ENCODE data around the gene DGKH.
A peak's percentile ranks its signal among the peaks of the same experiment; 100 is the strongest.

The DGKH gene

GRCh38 chr13:42049454-42049813 lies 986 bp downstream of the DGKH start:
- peak overlapping the region; percentile 63 for H3K27ac ChIP-seq

GRCh38 chr13:42054798-42055499 lies 6.5 kb downstream of the DGKH start:
- no peak for DNase-seq
- no peak overlapping the region for H3K4me3 ChIP-seq (ENCODE audit: low read depth, low read length)
- no peaks in the 10 kb centered on the region for H3K27me3 ChIP-seq (ENCODE audit: insufficient read depth, low read depth, severe bottlenecking)
- no peaks in the 10 kb centered on the region for H3K9me3 ChIP-seq (ENCODE audit: severe bottlenecking)
- TF ChIP-seq CTCF (IDR thresholded peaks at IDR 0.05; ENCODE audit: low read depth, low read length), result no peak
- no peaks in the 10 kb centered on the region for H3K36me3 ChIP-seq
- H3K27ac ChIP-seq, result no peak overlapping the region

More at GRCh38 chr13:42049454-42049813, 986 bp downstream of the DGKH start:
- H3K9me3 ChIP-seq (ENCODE audit: severe bottlenecking), result no peaks in the 10 kb centered on the region
- H3K27me3 ChIP-seq (ENCODE audit: insufficient read depth, low read depth, severe bottlenecking), result no peaks in the 10 kb centered on the region
- no peaks in the 10 kb centered on the region for H3K36me3 ChIP-seq
- H3K4me3 ChIP-seq (ENCODE audit: low read depth, low read length), result peak overlapping the region; percentile 49
- no peak for TF ChIP-seq CTCF (IDR thresholded peaks at IDR 0.05; ENCODE audit: low read depth, low read length)
- DNase-seq, result no peak

- Histone ChIP-seq H3K27ac (no peak overlapping the region), H3K36me3 (no peaks in the 10 kb centered on the region)
- DNase-seq, result no peak
Observed at GRCh38 chr13:42055500-42056085, 7.1 kb downstream of the DGKH start.

GRCh38 chr13:42056146-42056545 lies 7.7 kb downstream of the DGKH start:
- Histone ChIP-seq H3K27me3 (ENCODE audit: insufficient read depth, low read depth, severe bottlenecking) (no peaks in the 10 kb centered on the region), H3K9me3 (ENCODE audit: severe bottlenecking) (no peaks in the 10 kb centered on the region), H3K36me3 (no peaks in the 10 kb centered on the region), H3K27ac (no peak overlapping the region), H3K4me3 (ENCODE audit: low read depth, low read length) (no peak overlapping the region)
- no peak for TF ChIP-seq CTCF (IDR thresholded peaks at IDR 0.05; ENCODE audit: low read depth, low read length)
- no peak for DNase-seq

More at GRCh38 chr13:42055500-42056085, 7.1 kb downstream of the DGKH start:
- TF ChIP-seq CTCF (IDR thresholded peaks at IDR 0.05; ENCODE audit: low read depth, low read length), result no peak
- Histone ChIP-seq H3K9me3 (ENCODE audit: severe bottlenecking) (no peaks in the 10 kb centered on the region), H3K4me3 (ENCODE audit: low read depth, low read length) (no peak overlapping the region), H3K27me3 (ENCODE audit: insufficient read depth, low read depth, severe bottlenecking) (no peaks in the 10 kb centered on the region)

GRCh38 chr13:42056583-42056982 lies 8.1 kb downstream of the DGKH start:
- H3K4me3 ChIP-seq (ENCODE audit: low read depth, low read length), result no peak overlapping the region
- no peak for DNase-seq
- no peaks in the 10 kb centered on the region for H3K9me3 ChIP-seq (ENCODE audit: severe bottlenecking)
- H3K27ac ChIP-seq, result no peak overlapping the region
- H3K36me3 ChIP-seq, result no peaks in the 10 kb centered on the region
- TF ChIP-seq CTCF (IDR thresholded peaks at IDR 0.05; ENCODE audit: low read depth, low read length), result no peak
- H3K27me3 ChIP-seq (ENCODE audit: insufficient read depth, low read depth, severe bottlenecking), result no peaks in the 10 kb centered on the region
